Measurements from ENCODE around the gene TGFBR3. TPM values are rescaled to one million over a fixed set of nuclear protein-coding genes. Genes with fewer than 3 reads are reported as not detected.

The TGFBR3 gene
- polyA plus RNA-seq, 1 donor = 32.2 TPM

DNA sequence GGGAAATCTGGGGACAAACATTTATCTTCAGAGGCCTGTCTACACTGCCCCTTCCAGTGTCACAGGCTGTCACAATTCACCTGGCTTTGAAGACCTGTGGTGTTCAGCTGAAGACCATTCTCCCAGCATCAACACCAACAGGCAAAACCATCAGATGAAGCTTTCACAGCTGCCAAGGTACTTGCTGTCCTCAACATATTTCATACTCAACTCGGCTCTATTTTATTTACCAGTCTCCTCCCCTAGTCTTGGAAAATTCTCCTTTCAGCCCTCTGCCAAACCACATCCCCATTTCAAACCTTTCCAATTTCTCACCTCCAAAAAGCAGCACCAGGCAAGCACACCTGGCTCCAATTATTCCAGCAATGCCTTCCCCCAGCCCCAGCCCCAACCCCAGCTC, 108.8 kb downstream of the TGFBR3 start:
- DNase-seq = no peak

DNA sequence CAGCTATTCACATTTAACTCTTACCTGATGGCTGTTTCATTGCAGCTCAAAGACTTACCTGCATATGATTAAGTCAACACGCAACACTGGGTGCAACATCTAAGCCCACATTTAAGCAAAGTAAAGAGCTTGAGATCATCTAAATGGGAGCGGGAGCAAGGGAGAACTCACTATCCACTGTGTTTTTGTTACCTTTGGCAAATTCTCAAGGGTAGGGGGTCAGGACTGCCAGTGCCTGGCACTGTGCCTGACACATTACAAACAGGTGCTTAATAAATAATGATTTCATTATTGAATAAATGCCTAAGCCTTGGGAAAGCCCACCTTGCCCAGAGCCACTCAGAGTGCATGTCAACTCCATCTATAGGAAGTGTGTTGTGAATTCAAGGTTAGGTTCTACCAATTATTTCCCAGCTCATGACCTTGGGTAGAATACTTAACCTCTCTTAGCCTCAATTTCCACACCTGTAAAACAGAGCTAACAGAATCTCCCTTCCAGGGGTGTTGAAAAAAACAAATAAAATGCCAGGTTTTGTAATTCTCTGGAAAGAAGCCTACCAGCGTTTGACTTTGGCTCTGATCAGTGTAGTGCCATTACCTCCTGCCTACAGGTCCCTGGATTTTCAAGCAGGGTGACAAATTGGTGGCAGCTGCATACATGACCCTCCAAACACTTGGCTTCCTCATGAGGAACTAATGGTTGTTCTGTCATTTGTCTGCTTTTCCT, 109.7 kb downstream of the TGFBR3 start:
- no peak for DNase-seq

GRCh38 chr1:91775227-91775626, 110.7 kb downstream of the TGFBR3 start:
- no peak for DNase-seq

DNA sequence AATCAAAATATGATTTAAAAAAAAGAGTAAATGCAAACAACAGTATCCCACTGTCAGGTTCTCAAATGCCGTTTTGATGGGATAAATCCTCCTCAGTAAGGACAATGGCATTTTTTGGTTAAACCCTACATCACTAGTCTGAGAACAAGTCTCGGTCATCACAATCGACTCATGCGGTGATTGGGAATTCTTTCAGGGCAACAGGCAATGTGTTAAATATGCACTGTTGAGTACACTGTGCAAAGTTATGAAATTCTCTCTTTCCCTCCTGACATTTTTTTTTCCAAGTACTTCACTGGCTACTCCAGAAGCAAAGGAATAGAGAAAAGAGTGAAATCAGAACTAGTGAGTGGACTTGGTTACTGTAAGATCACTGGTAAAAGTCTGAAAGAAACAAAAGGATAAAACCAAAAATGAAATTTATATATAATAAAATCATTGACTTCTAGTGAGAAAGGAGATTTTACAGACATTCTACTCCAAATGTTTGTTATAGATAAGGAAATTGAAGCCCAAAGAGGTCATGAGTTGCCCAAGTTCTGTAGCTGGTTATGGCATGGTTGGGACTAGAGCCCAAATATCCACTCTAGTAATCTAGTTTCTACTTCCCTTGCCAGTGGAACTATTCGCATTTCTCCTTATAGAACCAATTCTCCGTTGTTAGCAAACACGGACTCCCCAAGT, 111.3 kb downstream of the TGFBR3 start:
- no peak for DNase-seq

DNA sequence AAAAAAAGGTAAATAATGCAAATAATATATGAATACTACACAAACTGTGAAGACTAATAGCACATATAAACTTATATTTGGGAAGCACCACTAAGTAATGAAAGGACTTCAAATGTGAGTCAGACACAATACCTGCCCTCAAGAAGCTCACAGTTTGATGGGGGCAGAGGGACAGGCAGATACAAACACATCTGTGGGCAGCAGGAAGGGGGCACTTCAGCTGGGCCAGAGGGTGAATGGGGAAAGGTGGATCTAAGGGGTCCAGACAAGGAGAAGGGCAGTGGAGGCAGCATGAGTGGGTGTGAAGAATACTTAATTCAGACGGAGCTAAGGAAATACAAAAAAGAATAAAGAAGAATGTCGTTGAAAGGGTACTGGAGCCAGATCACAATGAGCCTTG, 114.2 kb downstream of the TGFBR3 start:
- DNase-seq = no peak

GRCh38 chr1:91770667-91771268, 115.2 kb downstream of the TGFBR3 start:
- no peak for DNase-seq

DNA sequence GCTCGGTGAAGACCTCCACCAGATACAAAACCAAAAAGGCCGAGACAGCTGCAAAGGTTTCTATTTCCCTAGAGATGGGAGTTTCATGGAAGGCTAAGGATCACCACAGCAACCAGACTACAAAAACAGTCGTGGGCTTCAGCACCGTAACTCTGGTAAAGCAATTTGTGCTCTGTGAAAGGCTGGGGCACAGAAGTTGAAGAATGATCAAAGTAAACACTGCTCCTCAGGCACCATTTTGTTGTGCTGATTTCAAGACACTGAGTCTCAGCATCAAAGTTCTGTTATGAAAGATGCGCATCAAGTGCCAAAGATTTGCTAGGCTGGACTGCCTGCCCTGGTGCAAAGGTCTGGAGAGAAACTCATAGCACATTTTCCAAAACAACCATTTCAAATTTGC, 116.2 kb downstream of the TGFBR3 start:
- no peak for DNase-seq

DNA sequence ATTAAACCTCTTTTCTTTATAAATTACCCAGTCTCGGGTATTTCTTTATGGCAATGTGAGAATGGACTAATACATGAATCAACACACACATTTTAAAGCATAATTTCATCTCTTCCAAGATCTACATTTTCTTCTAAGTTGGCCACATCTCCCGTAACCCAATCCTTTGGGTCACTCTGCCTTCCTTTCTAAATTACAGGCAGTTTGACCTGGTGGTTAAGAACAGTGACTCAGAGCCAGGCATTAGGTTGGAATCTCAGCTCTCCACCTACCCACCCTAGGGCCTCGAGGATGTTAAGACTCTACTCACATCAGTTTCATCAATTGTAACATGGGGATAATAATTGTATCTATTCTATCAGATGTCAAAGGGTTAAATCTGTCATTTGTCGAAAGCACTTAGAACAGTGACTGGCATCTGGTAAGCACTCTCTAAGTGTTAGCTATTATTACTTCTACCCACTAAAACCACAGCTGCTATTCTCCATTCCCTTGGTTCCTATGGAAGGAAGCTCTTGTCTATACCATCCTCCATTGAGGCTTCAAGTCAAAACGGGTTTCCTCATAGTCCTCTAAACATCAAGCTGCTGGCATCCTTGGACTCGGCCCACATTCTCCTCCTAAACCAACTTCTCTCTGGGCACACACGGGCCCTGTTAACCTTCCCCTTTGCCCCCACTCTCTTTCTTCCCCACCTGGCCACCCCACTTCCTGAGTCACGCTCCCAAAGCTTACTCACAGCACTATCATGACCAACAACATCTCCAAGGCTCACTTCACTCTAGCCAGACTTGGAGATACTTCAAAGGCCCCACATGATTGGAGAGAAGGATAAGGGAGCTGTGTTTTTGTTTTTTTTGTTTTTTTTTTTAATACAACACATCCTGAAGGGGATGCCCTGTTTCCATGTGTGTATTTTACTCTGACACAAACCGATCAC, 116.9 kb downstream of the TGFBR3 start:
- no peak for DNase-seq

GRCh38 chr1:91768120-91768519, 117.8 kb downstream of the TGFBR3 start:
- no peak for DNase-seq

DNA sequence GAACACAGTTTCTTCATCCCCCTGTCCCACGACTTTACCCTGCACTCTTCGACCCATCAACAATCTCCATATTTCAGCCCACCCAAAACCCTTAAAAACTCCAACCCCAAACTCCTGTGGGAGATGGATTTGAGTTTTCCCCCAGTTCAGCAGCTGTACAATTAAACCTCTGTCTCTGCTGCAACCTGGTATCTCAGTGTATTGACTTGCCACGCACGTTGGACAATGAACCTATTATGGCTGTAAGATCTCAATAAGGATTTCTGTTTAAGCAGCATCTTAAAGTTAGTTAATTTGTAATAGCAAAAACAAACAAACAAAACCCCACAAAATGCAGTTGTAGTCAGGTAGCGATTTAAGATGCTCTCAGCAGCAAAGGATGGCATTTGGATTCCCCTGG, 119.1 kb downstream of the TGFBR3 start:
- no peak for DNase-seq

DNA sequence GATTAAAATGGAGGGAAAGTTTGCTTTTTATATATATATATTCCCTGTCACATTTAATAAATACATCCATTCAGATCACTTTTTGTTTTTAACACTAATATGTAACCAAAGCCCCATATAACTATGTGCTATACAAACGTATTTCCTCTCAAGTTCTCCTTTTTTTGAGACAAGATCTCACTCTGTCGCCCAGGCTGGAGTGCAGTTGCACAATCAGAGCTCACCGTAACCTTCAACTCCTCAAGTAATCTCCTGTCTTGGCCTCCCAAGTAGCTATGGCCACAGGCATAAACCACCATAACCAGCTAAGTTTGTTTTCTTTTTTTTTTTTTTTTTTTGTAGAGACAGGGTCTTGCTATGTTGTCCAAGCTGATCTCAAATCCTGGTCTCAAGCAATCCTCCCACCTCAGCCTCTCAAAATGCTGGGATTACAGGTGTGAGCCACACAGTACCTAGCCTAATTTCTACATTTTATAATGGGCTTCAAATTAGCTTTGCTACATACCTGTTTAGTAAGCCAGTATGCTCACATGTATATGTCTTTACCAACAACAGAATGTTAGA, 120.0 kb downstream of the TGFBR3 start:
- DNase-seq = no peak

GRCh38 chr1:91765293-91765692, 120.7 kb downstream of the TGFBR3 start:
- no peak for DNase-seq

- DNase-seq = no peak
These were observed 121.4 kb downstream of the TGFBR3 start for GRCh38 chr1:91764471-91765115.

DNA sequence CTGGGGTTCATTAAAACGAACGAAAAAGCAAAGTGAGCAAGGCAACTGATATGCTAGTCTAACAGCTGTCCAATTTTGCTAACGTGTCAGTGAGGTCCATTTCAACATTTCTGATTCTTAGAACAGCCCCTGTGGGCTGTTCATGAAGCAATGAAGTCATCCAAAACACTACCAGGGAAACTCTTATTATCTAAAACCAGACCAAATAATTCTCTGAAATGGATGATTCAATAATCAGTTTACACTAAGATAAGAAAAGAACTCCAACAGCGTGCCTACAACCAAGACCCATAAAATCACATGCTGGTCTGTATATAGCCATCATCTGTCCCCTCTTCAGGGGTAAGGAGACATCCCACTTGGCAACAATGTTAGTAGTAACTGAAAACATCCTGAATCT, 122.7 kb downstream of the TGFBR3 start:
- DNase-seq = no peak

DNA sequence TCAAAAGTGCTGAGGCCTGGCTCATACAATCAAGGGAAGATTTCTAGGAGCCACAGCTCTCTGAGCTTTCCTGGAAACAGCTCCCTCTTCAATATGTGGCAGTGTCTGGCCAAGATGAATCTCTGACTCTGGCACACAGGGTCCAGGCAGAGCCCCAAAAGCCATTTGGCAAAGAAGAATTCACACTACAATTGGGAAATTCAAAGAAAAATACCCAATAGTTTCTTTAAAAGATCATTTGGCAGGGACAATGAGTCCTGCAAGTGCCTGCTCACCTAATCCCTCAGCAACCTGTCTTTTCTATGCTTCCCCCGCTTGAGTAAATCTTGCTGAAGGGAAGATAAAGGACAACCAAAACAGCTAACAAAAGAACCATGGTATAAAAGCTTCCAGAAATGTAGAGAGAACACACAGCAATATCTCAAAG, 124.6 kb downstream of the TGFBR3 start:
- DNase-seq = peak; percentile 61

- no peak for DNase-seq
These were observed 125.4 kb downstream of the TGFBR3 start for GRCh38 chr1:91760512-91760911.

DNA sequence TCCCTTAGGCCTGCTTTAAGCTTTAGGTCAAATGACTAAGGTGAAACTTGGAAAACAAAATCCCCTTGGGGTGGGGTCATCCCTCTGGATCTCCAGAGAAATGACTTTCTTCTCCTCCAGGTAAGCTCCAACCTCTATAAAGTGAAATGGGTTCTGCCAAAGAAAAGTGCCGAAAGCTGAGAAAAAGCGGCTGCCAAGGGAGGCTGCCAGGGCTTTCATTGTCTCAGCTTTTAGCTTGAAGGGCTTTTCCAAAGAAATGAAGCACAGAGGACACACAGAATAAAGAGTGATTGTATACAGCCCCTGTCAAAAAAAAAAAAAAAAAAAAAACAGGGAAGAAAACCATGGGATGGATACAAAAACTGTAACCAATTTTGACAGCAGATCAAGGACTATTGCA, 126.9 kb downstream of the TGFBR3 start:
- no peak for DNase-seq

DNA sequence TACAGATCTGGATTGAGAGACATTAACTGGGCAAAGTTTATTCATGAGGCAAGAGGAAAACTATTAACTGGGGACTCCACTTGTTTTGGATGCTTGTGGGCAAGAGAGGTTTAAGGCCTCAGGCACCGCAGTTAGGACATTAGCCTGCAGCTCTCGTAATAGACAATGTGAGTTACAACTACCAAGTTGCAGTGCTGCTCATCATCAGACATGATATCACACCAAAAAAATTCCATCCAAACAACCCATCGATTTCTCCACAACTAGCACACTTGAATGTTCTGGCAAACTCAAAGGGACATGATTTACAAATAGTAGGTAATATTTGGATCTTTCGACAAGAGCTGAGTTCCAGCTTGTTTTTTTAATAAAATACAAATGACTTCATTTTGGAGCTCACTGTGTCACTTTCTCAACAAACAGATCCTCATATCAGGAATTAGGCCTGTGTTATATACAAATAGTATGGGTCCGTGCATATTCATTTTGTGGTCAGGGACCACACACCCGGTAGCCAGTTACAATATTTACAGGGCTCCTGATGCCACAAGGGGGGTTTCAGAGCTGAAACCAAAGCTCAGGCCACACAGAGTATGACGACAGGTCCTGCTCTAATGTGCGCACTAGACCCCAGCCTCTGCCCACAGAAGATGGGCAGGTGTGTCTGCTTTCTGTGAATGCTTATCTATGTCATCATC, 128.0 kb downstream of the TGFBR3 start:
- no peak for DNase-seq

GRCh38 chr1:91755702-91756287, 130.2 kb downstream of the TGFBR3 start:
- no peak for DNase-seq

DNA sequence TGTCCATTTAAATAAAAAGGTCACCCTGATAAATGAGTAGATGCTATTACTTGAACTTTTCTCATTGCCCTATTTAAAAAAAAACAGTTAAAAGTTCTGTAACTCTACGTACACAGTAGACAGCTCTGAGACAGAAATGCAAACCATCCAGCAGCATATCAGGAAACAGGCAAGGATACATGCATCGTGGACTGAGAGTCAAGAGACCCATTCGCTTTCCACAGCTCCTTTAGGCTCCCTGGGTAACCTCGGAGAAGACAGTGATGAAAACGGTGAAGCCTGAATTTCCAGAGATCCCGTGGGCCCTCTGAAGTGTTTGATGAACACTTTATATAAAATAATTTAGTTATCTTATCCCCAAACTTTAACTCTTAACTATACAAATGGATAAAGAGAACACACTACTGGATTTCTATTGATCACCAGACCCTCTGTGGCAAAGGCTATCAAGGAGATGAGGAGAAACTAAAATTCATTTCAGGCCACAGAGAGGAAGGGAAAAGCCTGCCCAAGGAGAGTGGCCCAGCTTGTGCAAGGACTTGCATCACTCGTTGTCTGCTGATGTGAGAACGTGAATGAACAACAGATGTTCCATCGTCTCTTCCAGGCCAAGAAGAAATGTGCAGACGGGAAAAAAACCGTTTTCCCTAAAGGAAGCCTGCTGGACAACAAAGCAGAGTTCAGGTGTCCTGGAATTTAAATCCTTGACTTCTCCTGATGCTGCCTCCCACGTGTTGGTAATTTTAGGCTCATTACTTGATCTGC, 131.0 kb downstream of the TGFBR3 start:
- DNase-seq = peak; percentile 83
